T-helper 17 cell (primary cell): ENCODE results near the gene COIL. TPM values are rescaled to one million over a fixed set of nuclear protein-coding genes. Genes with fewer than 3 reads are reported as not detected.

ENCODE experiments used
- ATAC-seq: fragments of 150-1000 bp; cut with Tn5 transposase; 2 replicates; pipeline ENCODE4 v1.10.0; 2021; ENCODE audit warnings: mild to moderate bottlenecking, moderate library complexity
- DNase-seq, 3 donors: peaks; one replicate each; pipeline versions ENCODE4 v3.0.0 to v3.0.0-alpha.2; 2020 to 2021
- H3K9me3 ChIP-seq: one replicate; pipeline ENCODE4 v1.7.0; 2013; ENCODE audit warnings: low read length, mild to moderate bottlenecking; ENCODE audit not compliant: control insufficient read depth, poor library complexity, severe bottlenecking
- H3K27ac Mint-ChIP-seq: one replicate; pipeline ENCODE4 v1.8.0; 2022; ENCODE audit warnings: mild to moderate bottlenecking, moderate library complexity, mixed read lengths
- H3K27me3 Mint-ChIP-seq: one replicate; pipeline ENCODE4 v1.8.0; 2022; ENCODE audit warnings: mixed read lengths
- H3K36me3 Mint-ChIP-seq: one replicate; pipeline ENCODE4 v1.8.0; 2022; ENCODE audit warnings: low read depth, mixed read lengths
- H3K4me1 Mint-ChIP-seq: one replicate; pipeline ENCODE4 v1.8.0; 2022; ENCODE audit warnings: mild to moderate bottlenecking, mixed read lengths
- H3K4me3 Mint-ChIP-seq: one replicate; pipeline ENCODE4 v1.8.0; 2022; ENCODE audit warnings: mild to moderate bottlenecking, moderate library complexity, mixed read lengths
- total RNA-seq, 4 donors: library from RNA in 2 of 4; stranded (reverse) in 2 of 4; gene quantifications; one replicate each; pipeline ENCODE4 v1.2.3 and lab custom pipeline; 2022 to 2026

Gene COIL, protein sequence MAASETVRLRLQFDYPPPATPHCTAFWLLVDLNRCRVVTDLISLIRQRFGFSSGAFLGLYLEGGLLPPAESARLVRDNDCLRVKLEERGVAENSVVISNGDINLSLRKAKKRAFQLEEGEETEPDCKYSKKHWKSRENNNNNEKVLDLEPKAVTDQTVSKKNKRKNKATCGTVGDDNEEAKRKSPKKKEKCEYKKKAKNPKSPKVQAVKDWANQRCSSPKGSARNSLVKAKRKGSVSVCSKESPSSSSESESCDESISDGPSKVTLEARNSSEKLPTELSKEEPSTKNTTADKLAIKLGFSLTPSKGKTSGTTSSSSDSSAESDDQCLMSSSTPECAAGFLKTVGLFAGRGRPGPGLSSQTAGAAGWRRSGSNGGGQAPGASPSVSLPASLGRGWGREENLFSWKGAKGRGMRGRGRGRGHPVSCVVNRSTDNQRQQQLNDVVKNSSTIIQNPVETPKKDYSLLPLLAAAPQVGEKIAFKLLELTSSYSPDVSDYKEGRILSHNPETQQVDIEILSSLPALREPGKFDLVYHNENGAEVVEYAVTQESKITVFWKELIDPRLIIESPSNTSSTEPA
- total RNA-seq (10 to 100 TPM; 14.0 to 19.6 TPM), total RNA-seq (lab: John Stamatoyannopoulos, UW) (26.5 to 40.8 reads per million in 2 donors)

DNA sequence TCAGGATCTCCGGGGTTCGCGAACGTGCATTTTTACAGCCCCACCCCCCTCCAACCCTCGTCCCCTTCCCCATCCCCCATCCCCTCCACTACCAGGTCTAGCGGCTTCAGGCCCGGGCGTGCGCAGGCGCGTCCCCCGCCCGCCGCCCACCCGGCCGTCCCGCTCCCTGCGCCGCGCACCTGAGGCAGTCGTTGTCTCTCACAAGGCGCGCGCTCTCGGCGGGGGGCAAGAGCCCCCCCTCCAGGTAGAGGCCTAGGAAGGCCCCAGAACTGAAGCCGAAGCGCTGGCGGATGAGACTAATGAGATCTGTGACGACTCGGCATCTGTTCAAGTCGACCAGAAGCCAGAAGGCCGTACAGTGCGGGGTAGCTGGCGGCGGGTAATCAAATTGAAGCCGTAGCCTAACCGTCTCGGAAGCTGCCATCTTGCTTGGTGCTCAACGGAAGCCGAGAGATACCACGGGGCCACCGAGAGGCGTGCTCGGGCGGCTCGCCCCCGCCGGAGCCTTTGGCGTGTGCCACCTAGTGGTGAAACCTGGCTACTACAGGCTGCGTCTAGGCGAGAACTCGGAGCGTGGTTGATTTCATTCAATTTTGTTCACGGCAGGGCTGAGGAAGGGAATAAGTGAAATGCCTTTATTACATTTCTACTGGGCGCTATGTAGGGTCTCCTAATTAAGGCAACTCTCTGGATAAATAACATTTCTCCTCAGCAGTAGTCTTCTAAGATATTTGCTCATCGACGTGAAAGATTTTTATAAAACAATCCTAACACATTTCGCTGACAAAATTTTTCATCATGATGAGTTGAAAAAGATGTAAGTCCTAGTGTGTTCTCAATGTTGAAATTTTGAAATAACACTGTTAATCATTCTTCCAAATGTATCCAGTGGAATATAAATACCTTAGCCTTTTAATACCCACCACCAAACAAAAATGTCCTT lies at the start of gene COIL:
TSS of gene COIL (minus strand) at position 455 of the 943 bp plus-strand sequence. CDS start at position 424, 31 bp downstream.
- ATAC-seq (peak; percentile 98), DNase-seq (peak; percentile 82 to 96 (median 84))
- H3K4me3 Mint-ChIP-seq: peak within 1 kb of the TSS; percentile 85
- no peaks in the 10 kb centered on the region for H3K36me3 Mint-ChIP-seq
- H3K9me3 ChIP-seq: no peaks in the 10 kb centered on the region
- H3K27me3 Mint-ChIP-seq: no peaks in the 10 kb centered on the region
- H3K4me1 Mint-ChIP-seq: peaks cover 15% of the 10 kb centered on the region
- peak within 1 kb of the TSS; percentile 16 for H3K27ac Mint-ChIP-seq

DNA sequence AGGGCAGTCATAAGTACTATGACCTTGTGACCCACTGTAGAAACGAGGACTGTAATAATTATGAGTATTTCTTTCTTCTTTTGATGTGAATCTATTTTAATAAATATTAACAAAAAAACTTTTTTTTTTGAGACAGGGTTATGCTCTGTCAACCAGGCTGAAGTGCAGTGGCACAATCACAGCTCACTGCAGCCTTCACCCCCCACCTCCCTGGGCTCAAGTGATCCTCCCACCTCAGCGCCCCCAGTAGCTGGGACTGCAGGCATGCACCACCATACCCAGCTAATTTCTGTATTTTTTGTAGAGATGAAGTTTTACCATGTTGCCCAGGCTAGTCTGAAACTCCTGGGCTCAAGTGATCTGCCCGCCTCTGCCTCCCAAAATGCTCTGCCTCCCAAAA lies 49.6 kb upstream of the COIL start:
- no peaks in the 10 kb centered on the region for H3K9me3 ChIP-seq
- H3K4me3 Mint-ChIP-seq: no peak overlapping the region
- DNase-seq (no peak), ATAC-seq (peak; percentile 21)
- H3K27me3 Mint-ChIP-seq: peaks cover 11% of the 10 kb centered on the region
- no peaks in the 10 kb centered on the region for H3K36me3 Mint-ChIP-seq
- H3K4me1 Mint-ChIP-seq: peaks cover 7% of the 10 kb centered on the region
- H3K27ac Mint-ChIP-seq: no peak overlapping the region

DNA sequence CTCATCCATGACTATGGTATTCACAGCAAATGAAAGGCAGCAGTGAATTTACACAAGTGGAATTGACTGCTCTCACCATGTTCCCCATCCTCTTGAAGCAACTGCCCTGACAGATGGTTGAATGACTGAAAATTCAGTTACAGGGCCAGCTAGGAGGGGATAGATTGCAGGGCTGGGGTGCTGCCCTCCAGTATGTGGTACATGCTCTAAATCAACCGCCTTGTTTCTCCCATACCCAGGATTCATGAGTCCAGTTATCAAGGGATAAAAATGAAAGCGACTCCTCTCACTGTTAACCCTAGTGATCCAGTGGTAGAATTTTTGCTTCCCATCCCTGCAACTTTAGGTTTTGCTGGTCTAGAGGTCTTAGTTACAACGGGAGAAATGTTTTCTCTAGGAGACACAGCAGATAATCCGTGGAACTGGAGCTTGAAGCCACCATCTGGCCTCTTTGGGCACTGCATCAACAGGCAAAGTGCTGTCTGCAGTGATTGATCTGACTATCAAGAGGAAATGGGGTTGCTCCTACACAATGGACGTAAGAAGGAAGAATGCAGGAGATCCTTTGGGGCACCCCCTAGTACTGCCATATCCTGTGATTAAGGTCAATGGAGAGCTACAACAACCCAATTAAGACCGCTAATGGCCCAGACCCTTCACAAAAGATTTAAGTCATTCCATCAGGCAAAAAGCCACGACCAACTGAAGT lies 49.0 kb upstream of the COIL start:
- H3K9me3 ChIP-seq: no peaks in the 10 kb centered on the region
- DNase-seq: peak; percentile 16 to 28 (median 21)
- peaks cover 11% of the 10 kb centered on the region for H3K27me3 Mint-ChIP-seq
- no peak overlapping the region for H3K27ac Mint-ChIP-seq
- H3K4me3 Mint-ChIP-seq: peak overlapping the region; percentile 84
- no peaks in the 10 kb centered on the region for H3K36me3 Mint-ChIP-seq
- H3K4me1 Mint-ChIP-seq: peaks cover 7% of the 10 kb centered on the region
- ATAC-seq: peak; percentile 93

DNA sequence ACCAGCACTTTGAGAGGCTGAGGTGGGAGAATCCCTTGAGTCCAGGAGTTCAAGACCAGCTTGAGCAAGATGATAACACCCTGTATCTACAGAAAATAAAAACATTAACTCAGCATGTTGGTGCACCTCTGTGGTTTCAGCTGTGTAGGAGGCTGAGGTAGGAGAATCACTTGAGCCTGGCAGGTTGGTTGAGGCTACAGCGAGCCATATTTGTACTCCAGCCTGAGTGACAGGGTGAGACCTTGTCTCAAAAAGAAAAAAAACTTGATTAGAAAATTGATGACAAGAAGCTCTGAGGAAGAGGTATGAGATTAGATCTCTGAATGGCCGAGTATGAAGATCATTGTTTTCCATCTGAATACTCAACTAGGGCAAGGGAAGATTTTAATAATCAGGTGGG lies 48.1 kb upstream of the COIL start:
- no peak overlapping the region for H3K27ac Mint-ChIP-seq
- no peak for ATAC-seq

DNA sequence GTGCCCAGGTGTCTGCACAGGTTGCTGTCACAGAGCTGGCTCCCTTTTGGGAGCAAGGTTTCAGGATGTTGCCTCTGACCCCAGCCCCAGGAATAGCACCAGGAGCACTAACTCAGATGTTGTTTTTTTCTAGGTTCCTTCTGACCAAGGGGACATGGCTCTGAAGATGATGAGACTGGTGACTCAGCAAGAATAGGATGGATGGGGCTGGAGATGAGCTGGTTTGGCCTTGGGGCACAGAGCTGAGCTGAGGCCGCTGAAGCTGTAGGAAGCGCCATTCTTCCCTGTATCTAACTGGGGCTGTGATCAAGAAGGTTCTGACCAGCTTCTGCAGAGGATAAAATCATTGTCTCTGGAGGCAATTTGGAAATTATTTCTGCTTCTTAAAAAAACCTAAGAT lies 45.2 kb upstream of the COIL start:
- no peak overlapping the region for H3K27ac Mint-ChIP-seq
- H3K9me3 ChIP-seq: no peaks in the 10 kb centered on the region
- H3K36me3 Mint-ChIP-seq: no peaks in the 10 kb centered on the region
- H3K27me3 Mint-ChIP-seq: peaks cover 11% of the 10 kb centered on the region
- ATAC-seq (no peak), DNase-seq (no peak)
- H3K4me3 Mint-ChIP-seq: no peak overlapping the region
- peaks cover 7% of the 10 kb centered on the region for H3K4me1 Mint-ChIP-seq

More for the DNA sequence above, 48.1 kb upstream of the COIL start:
- Mint-ChIP-seq H3K36me3 (no peaks in the 10 kb centered on the region), H3K27me3 (peaks cover 11% of the 10 kb centered on the region), H3K4me1 (peaks cover 7% of the 10 kb centered on the region), H3K4me3 (no peak overlapping the region)
- DNase-seq: no peak
- H3K9me3 ChIP-seq: no peaks in the 10 kb centered on the region

DNA sequence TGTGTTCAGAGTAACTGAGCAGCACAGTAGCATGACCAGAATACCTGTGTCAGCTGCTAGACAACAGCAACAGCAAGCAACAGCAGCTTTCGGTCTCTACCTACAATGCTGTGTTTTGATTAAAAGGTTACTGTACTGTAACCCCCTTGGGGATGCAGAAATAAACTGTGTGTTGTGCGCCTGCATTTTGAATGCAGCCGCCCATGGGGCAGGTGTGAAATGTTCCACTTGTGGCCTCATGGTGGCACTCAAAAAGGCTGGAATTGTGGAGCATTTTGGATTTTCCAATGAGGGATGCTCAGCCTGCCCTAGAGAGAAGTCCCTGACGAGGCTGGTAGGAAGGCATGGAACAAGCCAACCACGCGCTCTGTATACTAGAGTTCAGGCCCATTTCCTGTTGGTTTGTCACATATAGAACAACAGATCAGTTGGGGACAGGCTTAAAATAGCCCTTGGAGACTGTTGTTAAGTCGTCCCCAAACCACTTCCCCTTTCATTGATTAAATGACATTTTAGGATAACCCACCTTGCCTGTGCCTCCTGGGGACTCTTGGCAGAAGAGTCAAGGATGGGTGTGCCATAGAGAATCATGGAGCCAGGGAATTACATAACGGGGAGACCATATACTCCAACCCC lies 44.2 kb upstream of the COIL start:
- peaks cover 10% of the 10 kb centered on the region for H3K27me3 Mint-ChIP-seq
- H3K4me1 Mint-ChIP-seq: peaks cover 3% of the 10 kb centered on the region
- ATAC-seq: peak; percentile 54
- DNase-seq: no peak
- no peaks in the 10 kb centered on the region for H3K9me3 ChIP-seq
- no peak overlapping the region for H3K27ac Mint-ChIP-seq
- no peak overlapping the region for H3K4me3 Mint-ChIP-seq
- no peaks in the 10 kb centered on the region for H3K36me3 Mint-ChIP-seq

DNA sequence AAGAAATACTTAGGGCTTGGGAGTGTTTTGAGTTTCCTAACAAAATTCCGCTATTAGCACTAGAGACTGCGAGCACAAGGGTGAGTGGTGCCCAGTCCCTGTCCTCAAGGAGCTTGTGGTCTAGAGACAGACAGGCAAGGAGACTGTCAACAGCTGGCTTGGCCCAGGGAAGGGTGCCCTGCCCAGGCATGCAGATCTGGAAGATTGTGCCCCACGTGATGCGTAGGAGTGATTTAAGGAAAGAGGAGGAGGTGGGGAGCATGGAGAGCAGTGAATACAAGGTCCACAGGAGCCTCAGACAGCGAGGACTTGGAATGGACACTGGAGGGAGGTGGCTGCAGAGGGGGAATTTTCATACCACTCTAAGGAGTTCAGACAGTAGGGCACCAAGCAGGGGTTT lies 42.1 kb upstream of the COIL start:
- Mint-ChIP-seq H3K4me1 (no peaks in the 10 kb centered on the region), H3K36me3 (no peaks in the 10 kb centered on the region), H3K27ac (no peak overlapping the region), H3K4me3 (no peak overlapping the region), H3K27me3 (no peaks in the 10 kb centered on the region)
- ATAC-seq (no peak), DNase-seq (no peak)
- no peaks in the 10 kb centered on the region for H3K9me3 ChIP-seq

DNA sequence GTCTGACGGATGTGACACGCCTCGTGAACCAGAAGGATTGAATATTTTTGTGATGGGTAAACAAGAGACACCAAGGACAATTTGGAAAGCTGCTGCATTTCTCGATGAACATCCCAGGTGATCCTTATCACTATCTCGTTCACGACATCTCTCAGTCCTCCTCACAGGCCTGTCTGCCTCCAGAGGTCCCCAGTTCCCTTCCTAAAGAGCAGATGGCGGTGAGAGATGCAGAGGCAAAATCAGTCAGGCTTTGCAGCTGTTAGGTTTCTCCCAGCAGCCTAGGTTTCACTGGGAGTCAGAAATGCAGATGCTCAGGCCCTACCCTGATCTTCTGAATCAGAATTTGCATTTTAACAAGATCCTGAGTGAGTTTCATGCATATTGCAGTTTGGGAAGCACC lies 40.7 kb upstream of the COIL start:
- Mint-ChIP-seq H3K27ac (no peak overlapping the region), H3K27me3 (no peaks in the 10 kb centered on the region), H3K4me1 (no peaks in the 10 kb centered on the region), H3K36me3 (no peaks in the 10 kb centered on the region), H3K4me3 (no peak overlapping the region)
- DNase-seq (no peak), ATAC-seq (no peak)
- H3K9me3 ChIP-seq: no peaks in the 10 kb centered on the region

DNA sequence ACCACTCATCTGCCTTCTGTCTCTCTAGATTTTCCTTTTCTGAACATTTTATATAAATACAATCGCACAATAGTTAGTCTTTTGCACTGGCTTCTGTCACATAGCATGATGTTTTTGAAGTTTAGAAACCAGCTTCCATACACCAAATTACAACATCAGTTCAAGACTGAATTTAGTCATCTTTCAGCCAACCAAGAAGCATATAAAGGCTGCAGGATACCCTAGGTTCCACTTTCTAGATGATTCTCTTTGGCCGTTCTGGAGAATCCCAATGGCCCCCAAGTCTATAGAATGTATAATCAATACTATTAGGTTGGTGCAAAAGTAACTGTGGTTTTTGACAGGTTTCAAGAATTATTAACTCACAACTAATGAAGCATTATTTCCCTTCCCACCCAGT lies 36.5 kb upstream of the COIL start:
- no peaks in the 10 kb centered on the region for H3K4me1 Mint-ChIP-seq
- H3K36me3 Mint-ChIP-seq: no peaks in the 10 kb centered on the region
- ATAC-seq (no peak), DNase-seq (no peak)
- no peaks in the 10 kb centered on the region for H3K9me3 ChIP-seq
- no peak overlapping the region for H3K4me3 Mint-ChIP-seq
- no peak overlapping the region for H3K27ac Mint-ChIP-seq
- H3K27me3 Mint-ChIP-seq: no peaks in the 10 kb centered on the region

DNA sequence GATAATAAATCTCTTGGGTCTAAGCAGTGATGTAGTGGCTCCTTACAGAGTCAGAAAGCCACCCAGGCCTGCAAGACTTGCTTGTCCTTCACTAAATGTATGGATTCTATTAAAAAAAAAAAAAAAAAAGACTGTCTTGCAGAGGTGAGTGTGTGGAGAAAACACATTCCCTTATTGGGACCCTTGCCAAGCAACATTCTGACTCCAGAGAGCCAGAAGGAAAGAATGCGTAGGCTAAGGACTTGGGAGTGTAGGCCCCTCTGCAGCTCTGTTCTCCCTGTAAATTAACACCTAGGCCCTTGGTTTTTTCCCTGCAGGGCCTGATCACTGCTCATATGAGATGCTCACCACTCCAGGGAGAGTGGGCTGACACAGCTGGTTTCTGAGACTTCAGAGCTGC lies 34.9 kb upstream of the COIL start:
- no peak for DNase-seq
- no peaks in the 10 kb centered on the region for H3K36me3 Mint-ChIP-seq
- no peaks in the 10 kb centered on the region for H3K27me3 Mint-ChIP-seq
- H3K4me1 Mint-ChIP-seq: no peaks in the 10 kb centered on the region
- no peaks in the 10 kb centered on the region for H3K9me3 ChIP-seq
- no peak for ATAC-seq
- no peak overlapping the region for H3K4me3 Mint-ChIP-seq
- H3K27ac Mint-ChIP-seq: no peak overlapping the region

DNA sequence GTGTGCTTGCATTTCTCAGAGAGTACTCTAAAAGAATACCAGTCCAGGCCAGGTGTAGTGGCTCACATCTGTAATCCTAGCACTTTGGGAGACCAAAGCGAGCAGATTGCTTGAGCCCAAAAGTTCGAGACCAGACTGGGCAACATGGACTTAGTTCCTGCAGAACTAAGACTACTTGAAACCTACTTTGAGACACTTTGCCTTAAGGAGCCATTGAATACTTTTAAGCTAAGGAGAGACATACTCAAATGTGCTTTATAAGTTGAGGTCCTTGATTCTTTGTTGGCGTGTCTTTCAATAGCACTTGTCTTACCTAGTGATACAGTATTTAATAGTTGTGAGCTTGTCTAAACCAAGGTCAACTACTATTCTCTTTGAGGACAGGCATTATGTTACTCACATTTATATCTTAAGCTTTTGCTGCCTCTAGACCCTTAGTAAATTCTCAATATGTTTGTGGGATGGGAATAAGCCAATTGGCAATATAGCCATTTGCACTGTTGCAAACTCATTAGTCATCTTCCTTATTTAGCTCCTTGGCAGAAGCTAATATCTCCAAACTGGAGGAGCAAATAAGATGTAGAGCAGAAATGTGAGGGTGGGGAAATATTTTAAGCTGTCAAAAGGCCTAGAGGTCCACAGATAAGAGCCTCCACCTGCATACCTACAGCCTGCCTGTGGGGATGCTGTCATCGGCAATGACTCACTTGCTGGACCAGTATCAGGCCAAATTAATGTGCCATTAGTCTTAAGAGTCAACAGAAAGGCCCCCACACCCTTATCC lies 33.4 kb upstream of the COIL start:
- H3K27me3 Mint-ChIP-seq: no peaks in the 10 kb centered on the region
- H3K36me3 Mint-ChIP-seq: peaks cover 2% of the 10 kb centered on the region
- no peak for ATAC-seq
- no peaks in the 10 kb centered on the region for H3K4me1 Mint-ChIP-seq
- no peaks in the 10 kb centered on the region for H3K9me3 ChIP-seq
- no peak overlapping the region for H3K4me3 Mint-ChIP-seq
- no peak overlapping the region for H3K27ac Mint-ChIP-seq
- DNase-seq: no peak

DNA sequence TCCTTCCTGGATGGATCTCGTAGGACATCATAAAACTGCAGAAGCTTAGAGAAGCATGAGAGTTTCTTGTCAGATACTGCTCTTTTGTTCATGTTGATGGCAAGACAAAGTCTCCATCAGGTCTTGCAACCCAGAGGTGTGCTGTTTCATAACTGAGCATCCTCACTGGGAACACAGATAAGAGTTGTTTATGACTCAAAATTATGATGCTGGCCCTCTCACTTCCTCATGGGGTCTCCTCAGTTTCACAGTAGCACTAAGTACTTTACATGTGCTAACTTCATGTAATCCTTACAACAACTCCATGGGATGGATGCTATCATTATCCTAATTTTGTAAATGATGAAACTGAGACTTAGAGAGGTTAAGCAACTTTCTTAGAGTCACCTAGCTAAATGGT lies 31.5 kb upstream of the COIL start:
- peaks cover 2% of the 10 kb centered on the region for H3K36me3 Mint-ChIP-seq
- H3K4me1 Mint-ChIP-seq: no peaks in the 10 kb centered on the region
- no peak overlapping the region for H3K27ac Mint-ChIP-seq
- H3K27me3 Mint-ChIP-seq: no peaks in the 10 kb centered on the region
- H3K4me3 Mint-ChIP-seq: no peak overlapping the region
- DNase-seq: no peak
- no peaks in the 10 kb centered on the region for H3K9me3 ChIP-seq
- ATAC-seq: no peak
